ENCODE results near the gene ELF4.

ELF4 gene

GRCh38 chrX:130083656-130084382, 26.5 kb downstream of the ELF4 start:
- DNase-seq (ENCODE audit: low read depth) = no peak

DNA sequence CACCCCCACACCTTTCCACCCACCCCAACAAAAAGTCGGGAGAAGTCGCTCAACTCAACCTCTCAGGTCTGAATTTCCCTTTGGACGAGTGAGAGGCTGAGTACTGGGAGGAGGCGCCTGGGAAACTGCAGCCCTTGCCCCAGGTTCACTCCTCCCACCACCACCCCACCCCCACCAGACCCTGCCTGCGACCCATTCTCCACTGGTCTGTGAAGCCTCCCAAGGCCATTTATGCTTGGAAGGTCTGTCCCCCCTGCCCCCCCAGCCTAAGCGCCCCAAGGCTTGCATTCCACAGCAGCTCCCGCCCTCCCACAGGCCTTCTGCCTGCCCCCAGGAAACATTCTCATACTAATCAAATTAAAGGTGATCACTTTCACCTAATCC, 27.2 kb downstream of the ELF4 start:
- DNase-seq (ENCODE audit: low read depth) = no peak

DNA sequence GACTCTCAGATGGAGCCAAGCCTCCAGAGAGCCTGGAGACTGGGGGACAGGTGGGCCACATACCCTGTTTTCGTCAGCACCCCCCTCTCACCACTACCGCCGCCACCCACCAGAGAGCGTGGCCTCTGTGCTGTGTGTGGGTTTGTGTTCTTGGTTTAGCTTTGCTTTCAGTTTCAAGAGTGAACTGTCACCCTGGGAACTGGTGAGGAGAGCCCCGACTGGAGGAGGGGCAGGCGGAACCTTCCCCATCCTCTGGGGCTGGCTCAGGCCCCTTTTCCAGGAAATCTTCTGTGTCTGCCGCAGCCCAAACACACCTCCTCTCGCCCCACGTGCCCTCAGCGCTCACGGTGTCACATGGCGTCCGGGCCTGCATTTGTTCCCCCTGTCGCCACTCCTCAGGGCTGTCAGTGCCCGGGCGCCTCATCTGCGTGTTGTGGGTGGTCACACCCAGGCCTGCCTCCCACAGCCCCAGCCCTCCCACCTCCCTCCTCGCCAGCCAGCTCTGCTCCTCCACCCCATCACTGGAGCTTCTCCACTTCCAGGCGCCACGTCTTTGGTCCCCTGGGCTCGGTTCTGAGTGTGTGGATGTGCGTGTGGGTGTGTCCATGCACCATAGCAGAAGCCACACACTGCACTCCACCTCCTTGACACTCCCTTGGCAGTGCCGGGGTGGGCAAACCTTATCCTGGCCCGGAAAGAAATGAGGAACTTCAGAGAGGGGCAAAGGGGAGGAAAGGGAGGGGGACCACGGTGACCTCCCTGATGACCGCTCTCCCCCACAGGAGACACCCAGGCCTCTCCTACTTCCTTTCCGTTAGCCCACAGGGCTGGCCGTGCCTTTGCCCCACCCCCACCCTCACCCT, 27.8 kb downstream of the ELF4 start:
- DNase-seq (ENCODE audit: low read depth) = peak; percentile 64

- no peak for DNase-seq (ENCODE audit: low read depth)
Measured at GRCh38 chrX:130081421-130082045, 28.8 kb downstream of the ELF4 start.

- no peak for DNase-seq (ENCODE audit: low read depth)
Measured at GRCh38 chrX:130080791-130081367, 29.4 kb downstream of the ELF4 start.

DNA sequence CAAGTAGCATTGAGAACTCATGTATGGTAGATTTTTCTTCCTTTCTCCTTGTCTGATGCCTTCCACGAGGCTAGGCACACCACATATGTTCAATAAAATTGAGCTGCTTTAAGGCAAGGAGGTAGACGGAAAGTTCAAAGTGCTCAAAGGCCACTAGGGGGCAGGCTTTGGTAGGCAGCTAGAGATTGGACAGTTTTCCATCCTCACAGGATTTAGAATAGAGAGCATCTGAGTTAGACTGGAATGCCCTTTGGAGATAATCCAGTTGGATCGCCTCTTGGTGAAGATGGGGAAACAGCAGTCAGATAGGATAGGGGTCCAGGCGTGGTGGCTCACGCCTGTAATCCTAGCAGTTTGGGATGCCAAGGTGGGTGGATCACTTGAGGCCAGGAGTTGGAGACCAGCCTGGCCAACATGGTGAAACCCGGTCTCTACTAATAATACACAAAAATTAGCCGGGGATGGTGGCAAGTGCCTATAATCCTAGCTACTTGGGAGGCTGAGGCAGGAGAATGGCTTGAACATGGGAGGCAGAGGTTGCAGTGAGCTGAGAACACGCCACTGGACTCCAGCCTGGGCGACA, 30.4 kb downstream of the ELF4 start:
- peak; percentile 29 for DNase-seq (ENCODE audit: low read depth)

- no peak for DNase-seq (ENCODE audit: low read depth)
Measured at GRCh38 chrX:130075777-130076176, 34.5 kb downstream of the ELF4 start.

GRCh38 chrX:130072345-130072740, 38.0 kb downstream of the ELF4 start:
- no peak for DNase-seq (ENCODE audit: low read depth)

GRCh38 chrX:130071611-130072344, 38.5 kb downstream of the ELF4 start:
- DNase-seq (ENCODE audit: low read depth) = no peak

DNA sequence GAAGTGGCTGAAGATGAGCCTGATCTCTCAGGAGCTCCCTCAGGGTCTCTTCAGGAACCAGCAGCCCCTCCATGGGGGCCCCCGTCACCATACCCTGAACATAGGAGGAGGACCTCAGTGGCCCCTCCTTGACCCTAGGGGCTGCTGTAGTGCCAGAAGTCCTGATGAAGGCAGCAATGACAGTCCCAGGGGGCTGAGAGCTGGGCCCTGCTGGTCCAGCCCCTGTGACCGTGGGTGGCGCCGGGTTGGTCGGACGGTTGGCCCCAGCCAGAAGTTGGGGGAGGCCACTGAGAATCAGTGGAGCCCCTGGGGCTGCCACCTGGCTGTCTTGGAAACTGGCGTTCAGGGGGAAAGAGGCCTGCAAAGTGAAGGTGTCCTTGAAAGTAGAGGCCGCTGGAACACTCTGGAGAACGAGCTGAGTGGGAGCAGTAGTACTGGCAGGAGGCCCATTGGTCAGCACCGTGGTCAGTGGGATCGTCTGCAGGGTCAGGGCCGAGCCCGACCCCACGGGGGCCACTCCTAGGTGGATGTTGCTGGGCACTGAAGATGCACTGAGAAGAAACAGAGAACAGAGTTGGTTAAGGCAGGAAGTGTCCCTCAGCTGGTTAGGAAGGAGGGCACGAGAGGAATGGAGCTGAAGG, 43.2 kb downstream of the ELF4 start:
- DNase-seq (ENCODE audit: low read depth) = no peak

DNA sequence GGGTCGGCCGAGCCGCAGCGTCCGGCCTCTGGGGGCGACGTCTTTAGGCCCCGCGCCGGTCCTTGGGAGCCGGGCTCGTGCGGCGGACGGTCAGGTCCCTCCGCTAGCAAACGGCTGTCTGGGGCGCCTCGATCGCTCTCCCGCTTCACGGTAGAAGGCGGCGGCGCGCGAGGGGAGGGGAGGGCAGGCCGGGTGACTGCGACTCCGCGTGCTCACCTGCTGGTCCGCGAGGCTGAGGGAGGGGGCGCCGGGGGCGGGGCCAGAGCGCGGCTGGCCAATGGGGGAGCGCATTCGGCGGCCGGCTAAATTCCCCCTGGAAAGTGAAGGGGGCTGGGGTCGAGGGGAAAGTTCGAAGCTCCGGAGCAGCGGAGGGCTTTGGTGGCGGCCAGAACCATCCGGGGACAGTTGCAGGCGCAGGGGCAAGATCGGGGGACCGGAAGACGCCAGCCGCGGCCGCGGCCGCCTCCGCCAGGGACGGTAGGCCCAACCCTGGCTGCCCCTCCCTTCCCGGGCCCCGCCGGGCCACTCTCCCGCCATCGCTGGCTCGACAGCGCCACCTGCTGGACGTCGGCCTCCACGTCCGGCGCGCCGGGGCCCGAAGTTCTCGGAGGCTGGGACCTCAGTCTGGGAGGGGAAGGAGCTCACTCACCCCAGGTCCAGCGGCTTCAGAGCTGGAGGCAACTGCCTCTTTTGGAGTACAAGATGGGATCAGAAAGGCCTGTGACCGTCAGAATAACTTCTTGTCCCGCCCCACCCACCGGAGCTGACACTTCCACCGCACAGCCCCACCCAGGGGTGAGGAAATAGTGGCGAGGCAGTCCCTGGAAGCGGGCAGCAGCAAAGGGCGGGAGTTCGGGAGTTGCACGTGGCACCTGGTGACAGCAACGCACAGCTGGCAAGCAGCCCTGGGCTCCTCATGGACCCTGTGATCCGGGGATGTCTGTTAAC, 49.9 kb downstream of the ELF4 start:
- DNase-seq (ENCODE audit: low read depth) = peak; percentile 55

DNA sequence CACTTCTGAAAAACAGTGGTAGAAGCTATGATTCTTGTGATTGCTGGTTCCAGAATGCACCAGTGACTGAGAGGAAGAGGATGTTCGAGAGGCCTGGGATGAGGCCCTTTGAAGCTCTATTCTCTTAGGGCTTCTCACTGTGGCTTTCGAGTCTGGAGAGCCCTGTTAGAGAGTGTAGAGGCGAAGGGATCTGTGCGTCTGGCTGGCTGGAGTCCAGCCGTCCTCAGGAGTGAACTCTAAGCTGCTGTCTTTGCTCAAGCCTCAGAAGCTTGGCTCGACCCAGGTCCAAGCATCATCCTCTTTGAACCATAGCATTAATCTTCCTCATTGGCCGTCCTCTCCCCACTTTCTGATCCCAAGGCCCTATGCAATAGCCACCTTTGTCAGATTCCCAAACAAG, 51.6 kb downstream of the ELF4 start:
- DNase-seq (ENCODE audit: low read depth) = no peak

DNA sequence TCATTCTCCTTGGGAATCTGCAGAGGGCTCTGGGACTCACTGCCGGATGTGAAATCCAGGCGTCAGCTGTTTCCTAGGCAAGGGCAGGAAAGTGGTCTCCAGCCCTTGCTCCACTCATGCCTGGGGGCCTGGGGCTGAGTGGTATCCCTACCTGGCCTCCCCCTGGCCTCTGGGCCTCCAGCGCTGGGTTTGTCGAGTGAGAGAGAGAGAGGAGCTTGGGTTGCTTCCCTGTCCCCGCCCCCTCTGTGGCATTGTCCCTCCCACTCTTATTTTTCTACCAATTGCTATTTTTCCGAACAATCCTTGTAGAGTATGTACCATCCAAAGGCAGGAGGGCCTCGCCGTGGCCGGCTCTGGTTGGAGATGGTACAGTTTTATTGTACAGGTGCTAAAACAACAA, 53.1 kb downstream of the ELF4 start:
- DNase-seq (ENCODE audit: low read depth) = no peak

GRCh38 chrX:130055899-130056298, 54.4 kb downstream of the ELF4 start:
- DNase-seq (ENCODE audit: low read depth) = no peak

- no peak for DNase-seq (ENCODE audit: low read depth)
Measured at GRCh38 chrX:130055103-130055502, 55.2 kb downstream of the ELF4 start.

DNA sequence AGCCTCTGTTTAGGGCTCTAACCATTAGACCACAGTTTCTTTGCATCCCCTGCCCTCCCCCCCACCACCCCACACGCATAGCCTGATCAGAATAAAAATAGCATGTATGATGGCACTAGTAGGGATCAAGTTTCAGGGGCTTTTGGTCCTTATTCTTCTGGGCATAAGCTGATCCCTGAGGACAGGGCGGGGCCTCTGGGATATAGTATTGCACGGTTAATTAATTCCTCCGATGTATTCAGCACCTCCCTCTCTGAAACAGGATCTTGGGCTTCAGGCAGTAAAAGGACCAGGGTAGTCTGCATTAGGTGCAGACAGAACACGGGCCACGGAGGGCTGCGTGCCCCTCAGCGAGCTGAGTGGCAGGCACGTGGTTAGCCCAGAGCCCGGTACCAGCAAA, 57.1 kb downstream of the ELF4 start:
- DNase-seq (ENCODE audit: low read depth) = no peak

GRCh38 chrX:130051176-130051845, 59.0 kb downstream of the ELF4 start:
- DNase-seq (ENCODE audit: low read depth) = no peak

- no peak for DNase-seq (ENCODE audit: low read depth)
Measured at GRCh38 chrX:130049821-130050220, 60.5 kb downstream of the ELF4 start.

DNA sequence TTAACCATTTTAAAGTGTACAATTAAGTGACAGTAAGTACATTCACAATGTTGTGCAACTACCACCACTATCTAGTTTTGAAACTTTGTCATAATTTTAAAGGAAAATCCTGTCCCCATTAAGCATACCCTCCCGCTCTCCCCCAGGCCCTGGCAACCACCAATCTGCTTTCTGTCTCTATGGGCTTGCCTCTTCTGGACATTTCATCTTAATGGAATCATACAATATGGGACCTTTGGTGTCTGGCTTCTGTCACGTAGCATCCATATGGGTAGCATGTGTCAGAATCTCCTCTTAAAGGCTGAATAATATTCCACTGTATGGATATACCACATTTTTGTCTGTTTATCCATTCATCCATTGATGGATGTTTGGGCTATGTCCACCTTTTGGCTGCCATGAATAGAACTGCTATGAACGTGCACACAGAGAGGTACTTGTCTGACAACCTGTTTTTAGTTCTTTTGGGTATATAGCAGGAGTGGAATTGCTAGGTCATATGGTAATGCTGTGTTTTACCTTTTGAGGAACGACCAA, 61.5 kb downstream of the ELF4 start:
- DNase-seq (ENCODE audit: low read depth) = no peak

Data from T-helper 22 cell (primary cell).